ENCODE measurements around the gene SHISA9. TPM values are rescaled to one million over a fixed set of nuclear protein-coding genes. Genes with fewer than 3 reads are reported as not detected.

SHISA9 gene
- total RNA-seq, 4 donors from 2014 or later = 0.19 TPM; not detected in 3

- no peaks in the 10 kb centered on the region for H3K4me1 ChIP-seq
- H3K36me3 ChIP-seq = no peaks in the 10 kb centered on the region
- no peak for DNase-seq
- H3K27ac ChIP-seq = no peak overlapping the region
- no peaks in the 10 kb centered on the region for H3K9me3 ChIP-seq
- no peak overlapping the region for H3K4me3 ChIP-seq
- H3K27me3 ChIP-seq = no peaks in the 10 kb centered on the region
- 87 to 93% methylated on average over 4 of the region's 4 CpGs for WGBS, 2 donors
- intact Hi-C loops (cut with DNase I) = no loop called here
- no peak for TF ChIP-seq POLR2A (IDR thresholded peaks at IDR 0.05)
- no peak for TF ChIP-seq CTCF (IDR thresholded peaks at IDR 0.05)
Observed at GRCh38 chr16:12951976-12952375, 50.6 kb downstream of the SHISA9 start.

GRCh38 chr16:12958366-12958765 is 57.0 kb downstream of the SHISA9 start:
- no peak for DNase-seq
- Histone ChIP-seq H3K36me3 (no peaks in the 10 kb centered on the region), H3K4me1 (no peaks in the 10 kb centered on the region), H3K27me3 (no peaks in the 10 kb centered on the region), H3K27ac (no peak overlapping the region), H3K9me3 (no peaks in the 10 kb centered on the region), H3K4me3 (no peak overlapping the region)
- intact Hi-C loops (cut with DNase I) = no loop called here
- TF ChIP-seq POLR2A (IDR thresholded peaks at IDR 0.05) (no peak), CTCF (IDR thresholded peaks at IDR 0.05) (no peak)

- TF ChIP-seq POLR2A (IDR thresholded peaks at IDR 0.05) (no peak), CTCF (IDR thresholded peaks at IDR 0.05) (no peak)
- intact Hi-C loops (cut with DNase I) = no loop called here
- no peaks in the 10 kb centered on the region for H3K4me1 ChIP-seq
Observed at GRCh38 chr16:12959072-12959471, 57.7 kb downstream of the SHISA9 start.

GRCh38 chr16:12961626-12962025 is 60.2 kb downstream of the SHISA9 start:
- Histone ChIP-seq H3K27ac (no peak overlapping the region), H3K36me3 (no peaks in the 10 kb centered on the region), H3K4me1 (no peaks in the 10 kb centered on the region), H3K9me3 (no peaks in the 10 kb centered on the region), H3K27me3 (no peaks in the 10 kb centered on the region), H3K4me3 (no peak overlapping the region)
- TF ChIP-seq CTCF (IDR thresholded peaks at IDR 0.05) = no peak
- no peak for TF ChIP-seq POLR2A (IDR thresholded peaks at IDR 0.05)
- intact Hi-C loops (cut with DNase I) = no loop called here
- 81 to 85% methylated on average over 5 to 6 of the region's 6 CpGs for WGBS, 2 donors
- DNase-seq = no peak

More at GRCh38 chr16:12959072-12959471, 57.7 kb downstream of the SHISA9 start:
- Histone ChIP-seq H3K36me3 (no peaks in the 10 kb centered on the region), H3K27ac (no peak overlapping the region), H3K27me3 (no peaks in the 10 kb centered on the region), H3K9me3 (no peaks in the 10 kb centered on the region), H3K4me3 (no peak overlapping the region)
- no peak for DNase-seq

- 23 to 45% methylated on average over 2 of the region's 2 CpGs for WGBS, 2 donors
- intact Hi-C loops (cut with DNase I) = no loop called here
- no peaks in the 10 kb centered on the region for H3K9me3 ChIP-seq
- H3K4me1 ChIP-seq = no peaks in the 10 kb centered on the region
- no peaks in the 10 kb centered on the region for H3K36me3 ChIP-seq
- H3K27ac ChIP-seq = no peak overlapping the region
- DNase-seq = no peak
- no peak for TF ChIP-seq POLR2A (IDR thresholded peaks at IDR 0.05)
- TF ChIP-seq CTCF (IDR thresholded peaks at IDR 0.05) = no peak
- H3K27me3 ChIP-seq = no peaks in the 10 kb centered on the region
- H3K4me3 ChIP-seq = no peak overlapping the region
Observed at GRCh38 chr16:12964461-12964860, 63.1 kb downstream of the SHISA9 start.
